ENCODE data around the gene GNG10.
"Not testable (repeated sequence)": the region's sequence is repeated elsewhere in the genome, so short reads cannot be mapped to it uniquely, and the experiment has no call there.

Gene GNG10

GRCh38 chr9:111661150-111661801 lies at the start of gene GNG10:
GNG10 (plus strand) TSS chr9:111661605; CDS start chr9:111661635, 30 bp downstream.
- DNase-seq (ENCODE audit: low spot score) = peak; percentile 35

- no peak for DNase-seq (ENCODE audit: low spot score)
These were observed 47.9 kb upstream of the GNG10 start for GRCh38 chr9:111613436-111614040.

- DNase-seq (ENCODE audit: low spot score) = no peak
These were observed 45.5 kb upstream of the GNG10 start for GRCh38 chr9:111615928-111616327.

GRCh38 chr9:111617349-111617748 lies 44.1 kb upstream of the GNG10 start:
- not testable (repeated sequence) for DNase-seq (ENCODE audit: low spot score)

GRCh38 chr9:111621895-111622480 lies 39.4 kb upstream of the GNG10 start:
- DNase-seq (ENCODE audit: low spot score) = peak; percentile 40

- no peak for DNase-seq (ENCODE audit: low spot score)
These were observed 38.8 kb upstream of the GNG10 start for GRCh38 chr9:111622626-111623025.

GRCh38 chr9:111627260-111627963 lies 34.0 kb upstream of the GNG10 start:
- no peak for DNase-seq (ENCODE audit: low spot score)

GRCh38 chr9:111628411-111628810 lies 33.0 kb upstream of the GNG10 start:
- DNase-seq (ENCODE audit: low spot score) = no peak

GRCh38 chr9:111630182-111630963 lies 31.0 kb upstream of the GNG10 start:
- no peak for DNase-seq (ENCODE audit: low spot score)

GRCh38 chr9:111630964-111631213 lies 30.5 kb upstream of the GNG10 start:
- DNase-seq (ENCODE audit: low spot score) = no peak

GRCh38 chr9:111631214-111631971 lies 30.0 kb upstream of the GNG10 start, which contains the start of gene DNAJC25:
DNAJC25 (plus strand) TSS chr9:111631334; CDS start chr9:111631408, 74 bp downstream.
- DNase-seq (ENCODE audit: low spot score) = peak; percentile 98

GRCh38 chr9:111632060-111632459 lies 29.3 kb upstream of the GNG10 start:
- DNase-seq (ENCODE audit: low spot score) = no peak

- DNase-seq (ENCODE audit: low spot score) = no peak
These were observed 28.6 kb upstream of the GNG10 start for GRCh38 chr9:111632695-111633388.

- DNase-seq (ENCODE audit: low spot score) = no peak
These were observed 28.0 kb upstream of the GNG10 start for GRCh38 chr9:111633389-111633736.

GRCh38 chr9:111634860-111635259 lies 26.5 kb upstream of the GNG10 start:
- no peak for DNase-seq (ENCODE audit: low spot score)

- no peak for DNase-seq (ENCODE audit: low spot score)
These were observed 23.9 kb upstream of the GNG10 start for GRCh38 chr9:111637421-111637950.

- DNase-seq (ENCODE audit: low spot score) = no peak
These were observed 17.1 kb upstream of the GNG10 start for GRCh38 chr9:111644195-111644772.

GRCh38 chr9:111645806-111646205 lies 15.6 kb upstream of the GNG10 start:
- no peak for DNase-seq (ENCODE audit: low spot score)

GRCh38 chr9:111646417-111646816 lies 15.0 kb upstream of the GNG10 start:
- no peak for DNase-seq (ENCODE audit: low spot score)

GRCh38 chr9:111648066-111648465 lies 13.3 kb upstream of the GNG10 start:
- no peak for DNase-seq (ENCODE audit: low spot score)

Data from kidney capillary endothelial cell (primary cell).